ENCODE data around the gene SHANK1.

Gene SHANK1

DNA sequence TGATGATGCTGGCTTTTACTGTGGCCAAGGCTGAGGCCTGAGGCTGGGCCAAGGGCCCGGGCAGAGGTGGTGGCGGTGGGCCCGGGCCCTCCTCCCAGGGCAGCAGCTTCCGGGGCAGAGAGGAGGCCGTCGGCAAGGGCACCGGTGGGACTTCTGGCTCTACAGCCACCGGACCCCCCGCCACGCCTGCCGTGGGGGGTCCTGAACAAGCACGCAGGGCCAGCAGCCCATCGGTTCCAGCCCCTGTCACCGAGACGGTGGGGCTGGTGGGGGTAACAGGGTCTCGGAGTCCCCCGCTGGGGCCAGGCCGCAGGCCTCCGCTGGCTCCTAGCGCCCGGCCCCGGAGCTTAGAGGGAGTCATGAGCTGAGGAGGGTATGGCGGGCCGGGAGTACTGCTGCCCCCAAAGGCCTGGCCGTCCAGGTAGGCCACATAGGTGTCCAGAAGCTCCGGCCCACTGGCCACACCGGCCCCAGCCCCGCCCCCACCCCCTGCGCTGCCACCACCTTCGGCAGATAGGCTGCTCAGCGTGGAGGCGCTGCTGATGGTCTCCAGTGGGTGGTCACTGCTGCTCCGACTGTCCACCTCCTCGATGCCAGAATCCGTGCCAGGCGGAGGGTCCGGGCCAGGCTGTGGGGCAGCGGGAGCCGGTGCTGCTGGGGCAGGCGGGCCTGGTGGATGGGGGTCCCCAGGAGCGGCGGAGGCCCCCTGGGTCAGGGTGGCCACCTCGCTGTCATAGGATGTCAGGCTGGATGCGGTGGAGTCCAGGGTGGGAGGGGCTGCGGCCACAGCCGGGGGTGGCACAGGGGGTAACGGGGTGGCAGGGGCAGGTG is 53.0 kb downstream of the SHANK1 start:
- DNase-seq (ENCODE audit: extremely low read depth, low read depth): no peak
- no peak for TF ChIP-seq CTCF (IDR thresholded peaks at IDR 0.05; ENCODE audit: low read depth, low read length)

GRCh38 chr19:50664204-50664603 is 55.4 kb downstream of the SHANK1 start:
- no peak for TF ChIP-seq CTCF (IDR thresholded peaks at IDR 0.05; ENCODE audit: low read depth, low read length)
- no peak for DNase-seq (ENCODE audit: extremely low read depth, low read depth)

- peak; percentile 15 for TF ChIP-seq CTCF (IDR thresholded peaks at IDR 0.05; ENCODE audit: low read depth, low read length)
- DNase-seq (ENCODE audit: extremely low read depth, low read depth): no peak
Observed at GRCh38 chr19:50663482-50663790, 56.2 kb downstream of the SHANK1 start.

GRCh38 chr19:50662651-50663481 is 56.7 kb downstream of the SHANK1 start:
- no peak for TF ChIP-seq CTCF (IDR thresholded peaks at IDR 0.05; ENCODE audit: low read depth, low read length)

GRCh38 chr19:50661766-50662650 is 57.6 kb downstream of the SHANK1 start:
- no peak for DNase-seq (ENCODE audit: extremely low read depth, low read depth)

More at GRCh38 chr19:50662651-50663481, 56.7 kb downstream of the SHANK1 start:
- no peak for DNase-seq (ENCODE audit: extremely low read depth, low read depth)

DNA sequence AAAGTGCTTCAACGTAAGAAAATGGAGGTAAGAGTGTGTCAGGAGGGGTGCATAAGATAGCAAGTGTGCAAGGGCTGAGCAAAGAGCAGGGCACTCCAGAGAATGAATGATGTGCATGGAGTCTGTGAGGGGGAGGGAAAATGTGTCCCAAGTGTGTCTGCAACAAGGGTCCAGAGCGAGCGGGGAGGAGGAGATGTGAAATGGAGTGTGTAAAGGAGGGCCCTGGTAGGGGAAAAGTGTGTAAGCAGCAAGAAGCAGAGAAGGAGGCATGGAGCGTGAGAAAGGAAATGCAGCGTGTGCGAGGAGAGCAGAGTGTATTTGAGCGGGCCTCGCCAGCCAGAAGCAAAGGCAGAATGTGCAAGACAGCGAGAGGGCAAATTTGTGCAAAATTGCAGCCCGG is 58.6 kb downstream of the SHANK1 start:
- no peak for DNase-seq (ENCODE audit: extremely low read depth, low read depth)
- TF ChIP-seq CTCF (IDR thresholded peaks at IDR 0.05; ENCODE audit: low read depth, low read length): no peak

More at GRCh38 chr19:50661766-50662650, 57.6 kb downstream of the SHANK1 start:
- no peak for TF ChIP-seq CTCF (IDR thresholded peaks at IDR 0.05; ENCODE audit: low read depth, low read length)

Data from AG09319 (cell line).